Natural killer cell (primary cell): ENCODE data around the gene MAP3K1. TPM values are rescaled to one million over a fixed set of nuclear protein-coding genes. Genes with fewer than 3 reads are reported as not detected.

Source experiments
- ATAC-seq, 3 donors: fragments of 150-1000 bp in 2 of 3; fragments of 200-7000 bp in 1 of 3; cut with Tn5 transposase; 1 replicate in 1 of 3; 2 replicates in 2 of 3; pipeline ENCODE4 v1.10.0; 2021; ENCODE audit warnings: mild to moderate bottlenecking in 2 of 3, moderate library complexity in 2 of 3
- DNase-seq, 2 donors: peaks; one replicate each; pipeline versions ENCODE4 v3.0.0 to v3.0.0-alpha.2; 2013 to 2021; ENCODE audit warnings: mixed read lengths in 1 of 2
- H3K27ac ChIP-seq: one replicate; pipeline ENCODE4 v1.5.1; 2013; ENCODE audit warnings: mild to moderate bottlenecking, low read length
- H3K27me3 ChIP-seq: one replicate; pipeline ENCODE4 v1.6.1; 2013; ENCODE audit warnings: low read length; ENCODE audit not compliant: control insufficient read depth, insufficient read depth
- H3K36me3 ChIP-seq: one replicate; pipeline ENCODE4 v1.6.1; 2013; ENCODE audit warnings: low read length; ENCODE audit not compliant: control insufficient read depth, insufficient read depth
- H3K4me1 ChIP-seq: one replicate; pipeline ENCODE4 v1.6.1; 2013; ENCODE audit warnings: low read length; ENCODE audit not compliant: control insufficient read depth, insufficient read depth
- H3K4me3 ChIP-seq: one replicate; pipeline ENCODE4 v1.5.1; 2013; ENCODE audit warnings: low read length
- H3K9me3 ChIP-seq: one replicate; pipeline ENCODE4 v1.6.1; 2013; ENCODE audit warnings: low read length; ENCODE audit not compliant: control insufficient read depth, insufficient read depth
- H3K27ac Mint-ChIP-seq, 2 donors: one replicate each; pipeline ENCODE4 v1.8.0; 2022; ENCODE audit warnings: mild to moderate bottlenecking in 2 of 2, mixed read lengths in 2 of 2, moderate library complexity in 1 of 2
- H3K27me3 Mint-ChIP-seq, 2 donors: one replicate each; pipeline ENCODE4 v1.8.0; 2022; ENCODE audit warnings: low read depth in 2 of 2, mixed read lengths in 2 of 2
- H3K36me3 Mint-ChIP-seq: one replicate; pipeline ENCODE4 v1.8.0; 2022; ENCODE audit warnings: mixed read lengths
- H3K4me1 Mint-ChIP-seq, 2 donors: one replicate each; pipeline ENCODE4 v1.8.0; 2022; ENCODE audit warnings: mixed read lengths in 2 of 2
- H3K4me3 Mint-ChIP-seq: one replicate; pipeline ENCODE4 v1.8.0; 2022; ENCODE audit warnings: mild to moderate bottlenecking, moderate library complexity, mixed read lengths
- H3K9me3 Mint-ChIP-seq, 2 donors: one replicate each; pipeline ENCODE4 v1.8.0; 2022; ENCODE audit warnings: mixed read lengths in 2 of 2
- CTCF ChIP-seq: fragments of 200-600 bp; IDR thresholded peaks from one replicate; pipeline ENCODE4 v1.8.0; 2022; ENCODE audit warnings: antibody characterized with exemption
- WGBS: methylation state at CpG from one replicate; pipeline ENCODE4 v1.1.7; 2013; ENCODE audit warnings: missing lambda C conversion rate; ENCODE audit not compliant: insufficient coverage; 5-methylcytosine and 5-hydroxymethylcytosine counted together
- intact Hi-C: fragments of 100-400 bp; cut with micrococcal nuclease; formaldehyde crosslinking; loops from one replicate; pipeline ENCODE4 v1.14.2; 2022
- total RNA-seq, 4 donors: library from RNA; stranded (reverse); fragments of 120-200 nt in 1 of 4; gene quantifications; one replicate each; pipeline versions ENCODE4 v1.2.3 to v1.2.4, GENCODE V29; 2013 to 2022

MAP3K1 gene
- total RNA-seq, 3 donors from 2014 or later (not counting 1 experiment from before 2014, with no cell fraction given) = 27.8 to 35.7 (median 35.5) TPM

- H3K36me3 Mint-ChIP-seq = no peaks in the 10 kb centered on the region
- Histone ChIP-seq H3K36me3 (no peaks in the 10 kb centered on the region), H3K4me1 (peaks cover 33% of the 10 kb centered on the region), H3K4me3 (no peak overlapping the region), H3K27ac (no peak overlapping the region), H3K27me3 (no peaks in the 10 kb centered on the region), H3K9me3 (no peaks in the 10 kb centered on the region)
- H3K4me3 Mint-ChIP-seq = no peak overlapping the region
- ATAC-seq = peak in 1 of 3 donors; percentile 20
- intact Hi-C loops = no loop called here
- no peaks in the 10 kb centered on the region for H3K27me3 Mint-ChIP-seq
- TF ChIP-seq CTCF = no peak
- DNase-seq = no peak
- H3K27ac Mint-ChIP-seq = peak overlapping the region in 1 of 2 donors; percentile 20
- WGBS = 92% methylated on average over 2 of the region's 3 CpGs
- H3K4me1 Mint-ChIP-seq = peaks cover 79 to 83% of the 10 kb centered on the region in 2 donors
- H3K9me3 Mint-ChIP-seq = no peaks in the 10 kb centered on the region
These were observed 10.0 kb downstream of the MAP3K1 start for GRCh38 chr5:56825222-56825824.

GRCh38 chr5:56827049-56827448 is 11.7 kb downstream of the MAP3K1 start:
- intact Hi-C loops = no loop called here
- TF ChIP-seq CTCF = peak; percentile 12
- 55% methylated on average over 5 of the region's 5 CpGs for WGBS
- ATAC-seq = peak in 2 of 3 donors; percentile 48 to 61
- H3K27me3 Mint-ChIP-seq = no peaks in the 10 kb centered on the region
- H3K4me3 Mint-ChIP-seq = no peak overlapping the region
- DNase-seq = peak in 1 of 2 donors; percentile 51
- H3K9me3 ChIP-seq = no peaks in the 10 kb centered on the region
- no peak overlapping the region for H3K27ac ChIP-seq
- no peaks in the 10 kb centered on the region for H3K36me3 ChIP-seq
- H3K27ac Mint-ChIP-seq = peak overlapping the region; percentile 61 to 72
- H3K36me3 Mint-ChIP-seq = no peaks in the 10 kb centered on the region
- H3K9me3 Mint-ChIP-seq = no peaks in the 10 kb centered on the region
- peaks cover 33% of the 10 kb centered on the region for H3K4me1 ChIP-seq
- H3K4me1 Mint-ChIP-seq = peaks cover 87 to 89% of the 10 kb centered on the region in 2 donors
- H3K4me3 ChIP-seq = no peak overlapping the region
- no peaks in the 10 kb centered on the region for H3K27me3 ChIP-seq

GRCh38 chr5:56827924-56828323 is 12.6 kb downstream of the MAP3K1 start:
- Histone ChIP-seq H3K36me3 (no peaks in the 10 kb centered on the region), H3K27me3 (no peaks in the 10 kb centered on the region), H3K4me1 (peaks cover 37% of the 10 kb centered on the region), H3K9me3 (no peaks in the 10 kb centered on the region), H3K27ac (no peak overlapping the region), H3K4me3 (no peak overlapping the region)
- TF ChIP-seq CTCF = no peak
- Mint-ChIP-seq H3K36me3 (no peaks in the 10 kb centered on the region), H3K4me3 (no peak overlapping the region), H3K27me3 (no peaks in the 10 kb centered on the region), H3K4me1 (peaks cover 86 to 87% of the 10 kb centered on the region in 2 donors), H3K27ac (peak overlapping the region; percentile 44 to 45), H3K9me3 (no peaks in the 10 kb centered on the region)
- no peak for DNase-seq
- intact Hi-C loops = no loop called here
- ATAC-seq = peak in 1 of 3 donors; percentile 48
- no CpG with 5 or more reads among the region's 2 CpGs for WGBS
